Stimulated activated CD4-positive, alpha-beta T cell treated with anti-CD3 and anti-CD28 coated beads, Interleukin-2, amount 100 ng/mL, for 48 hours (primary cell): Measurements from ENCODE around the gene FAN1.

Experiments
- DNase-seq, 2 donors: peaks; one replicate each; pipeline ENCODE4 v3.0.0-alpha.2; 2020

FAN1 gene

GRCh38 chr15:30962659-30963058 is 58.9 kb downstream of the FAN1 start:
- DNase-seq, result no peak

DNA sequence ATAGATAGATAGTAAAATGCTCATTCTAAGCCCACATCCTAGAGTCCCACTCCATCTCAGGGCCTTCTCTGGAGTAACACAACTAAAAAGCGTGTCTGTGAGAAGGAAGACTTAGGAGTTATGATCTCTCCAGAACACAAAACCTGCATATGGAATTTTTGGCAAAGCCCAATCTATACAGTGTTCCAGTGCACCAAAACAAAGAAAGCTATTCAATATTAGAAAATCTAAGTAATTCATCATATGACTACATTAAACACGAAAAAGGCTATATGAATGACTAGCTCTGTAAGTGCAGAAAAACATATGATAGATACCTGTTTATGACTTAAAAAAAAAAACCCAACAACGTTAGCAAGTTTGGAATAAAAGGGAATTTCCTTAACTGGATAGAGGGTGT is 60.0 kb downstream of the FAN1 start:
- no peak for DNase-seq

- no peak for DNase-seq
These were observed 66.0 kb downstream of the FAN1 start for GRCh38 chr15:30969724-30970123.

DNA sequence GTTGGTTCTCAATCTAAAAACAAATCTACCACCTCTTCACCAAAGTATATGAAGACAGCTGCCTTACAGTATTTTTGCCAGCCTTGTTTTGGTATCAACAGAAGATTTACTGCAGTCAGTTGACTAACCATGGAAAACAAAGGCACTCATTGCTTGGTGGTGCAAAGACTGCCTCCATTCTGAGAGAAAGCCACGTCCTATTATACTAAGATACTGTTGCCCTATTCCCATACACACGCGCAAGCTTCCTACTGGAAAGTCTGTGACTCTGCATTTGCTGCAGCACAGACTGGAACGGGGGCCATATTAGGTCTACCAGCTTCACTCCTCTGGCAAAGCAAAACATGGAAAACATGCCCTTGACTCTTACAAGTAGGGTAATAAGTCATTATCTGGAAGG is 69.7 kb downstream of the FAN1 start:
- no peak for DNase-seq

DNA sequence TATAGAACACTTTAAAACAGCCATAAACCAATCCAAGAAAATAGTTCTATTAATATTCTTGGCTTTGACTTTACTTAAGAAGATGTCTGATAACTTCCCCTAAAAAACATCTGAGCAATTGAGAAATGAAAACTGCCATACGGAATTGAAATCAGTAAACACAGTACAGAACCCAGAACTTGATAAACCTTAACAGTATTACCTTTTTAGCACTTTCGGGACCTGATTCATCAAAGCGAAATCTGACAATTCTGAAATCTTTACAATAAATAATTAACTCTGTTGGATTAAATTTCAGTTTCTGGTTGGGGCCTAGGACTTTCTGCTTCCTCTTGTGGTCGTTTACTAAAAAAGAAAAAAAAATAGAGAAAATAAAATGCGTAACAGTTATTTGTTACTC is 70.4 kb downstream of the FAN1 start:
- DNase-seq, result no peak

GRCh38 chr15:30978328-30978727 is 74.6 kb downstream of the FAN1 start:
- no peak for DNase-seq

GRCh38 chr15:30979457-30979856 is 75.7 kb downstream of the FAN1 start:
- no peak for DNase-seq

- no peak for DNase-seq
These were observed 80.4 kb downstream of the FAN1 start for GRCh38 chr15:30984118-30984517.

DNA sequence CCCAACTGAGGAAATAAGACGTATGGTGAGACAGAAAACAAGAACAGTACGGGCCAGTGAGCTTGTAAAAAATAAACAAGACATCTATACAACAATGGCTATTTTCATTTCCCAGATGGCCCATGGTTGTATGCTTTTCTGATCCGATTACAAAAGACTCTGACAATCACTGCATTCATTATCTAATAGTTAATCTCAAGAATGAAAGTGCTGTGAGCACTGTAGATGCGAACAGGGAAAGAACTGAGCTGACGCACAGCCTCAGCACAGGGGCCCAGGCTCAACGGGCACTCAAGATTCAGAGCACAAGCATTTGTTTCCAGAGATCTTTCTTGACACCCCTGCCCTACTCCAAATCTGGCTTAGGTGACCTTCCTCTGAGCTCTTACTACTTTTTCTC is 80.8 kb downstream of the FAN1 start:
- no peak for DNase-seq

- DNase-seq, result no peak
These were observed 81.4 kb downstream of the FAN1 start for GRCh38 chr15:30985081-30985531.

GRCh38 chr15:30990036-30990435 is 86.3 kb downstream of the FAN1 start:
- DNase-seq, result no peak

DNA sequence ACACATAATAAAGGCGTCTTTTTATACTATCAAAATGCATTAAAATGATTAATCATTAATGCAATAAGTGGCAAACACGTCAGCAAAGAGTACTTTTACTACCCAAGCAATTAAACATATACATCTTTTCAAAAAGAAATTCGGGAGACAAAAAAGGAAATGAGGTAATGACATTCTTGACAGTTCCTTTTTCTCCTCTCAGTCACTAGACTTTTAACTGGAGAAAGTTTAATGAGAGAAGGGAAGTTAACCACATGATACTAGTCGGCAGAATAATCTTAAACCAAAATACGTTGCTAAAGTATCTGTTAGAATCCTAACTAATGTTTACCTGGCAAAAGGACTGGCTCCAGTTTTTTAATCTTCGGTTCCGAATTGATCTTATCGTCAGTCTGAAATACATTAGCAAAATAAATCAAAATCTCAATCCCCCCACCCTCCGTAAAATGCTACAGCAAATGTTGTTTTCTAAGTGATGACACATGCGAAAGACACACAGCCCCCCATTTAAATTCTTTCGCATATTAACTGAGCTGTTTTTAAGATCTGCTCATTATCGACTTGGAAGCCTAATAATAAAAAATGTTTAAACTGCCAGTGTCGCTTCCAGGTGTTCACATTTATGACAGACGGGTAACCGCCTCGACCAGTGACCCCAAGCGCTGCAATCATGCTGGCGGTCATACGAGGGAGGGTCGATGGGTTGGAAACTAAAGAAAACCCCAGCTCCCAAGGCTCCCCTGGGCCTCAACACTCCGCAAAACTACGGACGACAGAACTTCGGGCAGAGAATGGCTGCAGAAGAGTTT is 86.9 kb downstream of the FAN1 start:
- peak in 1 of 2 donors; percentile 8 for DNase-seq

GRCh38 chr15:30991255-30992235 is 87.8 kb downstream of the FAN1 start, which contains the start of gene MTMR10:
MTMR10 (minus strand) TSS chr15:30991628; CDS start chr15:30991506, 122 bp downstream.
- DNase-seq, result peak; percentile 67 to 70

- DNase-seq, result no peak
These were observed 88.6 kb downstream of the FAN1 start for GRCh38 chr15:30992249-30992864.
